Chondrocyte (in vitro differentiated cells): Measurements from ENCODE around the gene RFPL3. TPM values are rescaled to one million over a fixed set of nuclear protein-coding genes. Genes with fewer than 3 reads are reported as not detected.

Source experiments
- DNase-seq: peaks from one replicate; pipeline ENCODE4 v3.0.0; 2021; ENCODE audit warnings: mixed read lengths, low spot score
- H3K27ac Mint-ChIP-seq: one replicate; pipeline ENCODE4 v1.8.0; 2021; ENCODE audit warnings: mild to moderate bottlenecking, moderate library complexity, mixed read lengths; ENCODE audit not compliant: unreplicated experiment
- H3K27me3 Mint-ChIP-seq: 2 replicates; pipeline ENCODE4 v1.8.0; 2021; ENCODE audit warnings: low read depth, mixed read lengths
- H3K36me3 Mint-ChIP-seq: 2 replicates; pipeline ENCODE4 v1.8.0; 2021; ENCODE audit warnings: low read depth, mixed read lengths
- H3K4me1 Mint-ChIP-seq: 2 replicates; pipeline ENCODE4 v1.8.0; 2021; ENCODE audit warnings: low read depth, mild to moderate bottlenecking, mixed read lengths
- H3K4me3 Mint-ChIP-seq: one replicate; pipeline ENCODE4 v1.8.0; 2021; ENCODE audit warnings: mild to moderate bottlenecking, moderate library complexity, mixed read lengths; ENCODE audit not compliant: unreplicated experiment
- H3K9me3 Mint-ChIP-seq: 2 replicates; pipeline ENCODE4 v1.8.0; 2021; ENCODE audit warnings: low read depth, mixed read lengths
- CTCF ChIP-seq: fragments of 200-600 bp; sonication (generic); IDR thresholded peaks from 2 replicates; pipeline ENCODE4 v1.5.0; 2021; ENCODE audit warnings: antibody characterized with exemption, mild to moderate bottlenecking, moderate library complexity
- total RNA-seq: library from RNA; stranded (reverse); gene quantifications from 3 replicates; pipeline ENCODE4 v1.2.1, GENCODE V29; 2021

The RFPL3 gene
- total RNA-seq, 1 donor from 2014 or later, result not detected

DNA sequence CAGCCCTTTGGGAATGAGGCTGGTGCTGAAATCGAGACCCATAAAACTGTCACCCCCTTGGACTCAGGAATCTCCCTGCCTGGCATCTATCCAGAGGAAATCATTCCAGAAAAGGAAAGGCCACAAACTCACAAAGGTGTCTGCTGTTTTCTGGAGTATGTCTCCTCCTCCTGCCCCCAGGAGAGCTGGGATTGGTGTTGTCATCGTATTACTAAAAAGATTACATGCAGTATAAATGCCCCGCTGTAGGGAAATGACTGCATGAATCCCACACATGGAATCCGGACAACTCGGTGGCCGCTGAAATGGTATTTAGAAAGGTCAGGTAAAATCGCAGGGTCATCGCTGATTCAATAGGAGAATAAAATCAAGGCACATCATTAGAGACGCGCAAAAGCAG is 18.9 kb upstream of the RFPL3 start:
- peaks cover 41% of the 10 kb centered on the region for H3K27me3 Mint-ChIP-seq
- DNase-seq, result no peak
- no peaks in the 10 kb centered on the region for H3K4me1 Mint-ChIP-seq

DNA sequence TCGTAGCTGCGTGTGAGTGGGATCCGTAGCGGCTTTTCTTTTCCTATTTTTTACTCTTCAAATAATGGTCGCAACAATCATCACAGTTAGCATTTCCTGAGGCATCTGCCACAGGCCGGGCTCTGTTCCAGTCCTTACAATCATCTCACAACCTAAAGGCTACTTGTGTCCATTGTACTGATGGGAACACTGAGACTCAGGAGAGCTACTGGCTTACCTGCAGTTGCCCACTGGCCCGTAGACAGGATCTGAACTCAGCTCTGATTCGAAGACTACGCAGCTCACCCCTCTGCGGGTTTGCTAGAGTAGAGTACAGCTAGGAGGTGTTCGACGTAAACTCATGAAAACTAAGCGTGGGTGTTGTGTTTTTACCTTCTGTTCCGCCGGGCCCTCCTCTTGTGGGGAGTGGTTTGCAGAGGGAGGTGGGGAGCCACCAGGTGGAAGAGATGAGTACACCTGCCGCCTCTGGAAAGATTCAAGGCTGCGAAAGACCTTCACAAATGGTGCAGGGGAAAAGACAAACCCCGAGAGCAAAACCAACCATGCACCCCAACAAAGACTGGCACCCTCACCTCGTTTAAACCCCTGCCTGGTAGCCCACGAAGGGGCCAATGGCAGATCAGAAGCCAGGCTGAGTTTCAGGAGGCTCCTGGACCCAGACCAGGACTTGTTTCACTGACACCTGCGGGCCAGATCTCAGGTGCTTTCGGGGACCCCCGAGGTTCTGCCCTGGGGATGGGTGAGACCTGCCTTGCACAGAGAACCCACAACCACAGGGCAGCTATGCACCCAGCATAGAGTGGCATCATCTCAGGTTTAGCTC is 18.3 kb upstream of the RFPL3 start:
- TF ChIP-seq CTCF, result no peak
- no peak for DNase-seq
- H3K4me3 Mint-ChIP-seq, result no peak overlapping the region
- H3K27ac Mint-ChIP-seq, result no peak overlapping the region
- H3K4me1 Mint-ChIP-seq, result no peaks in the 10 kb centered on the region
- H3K36me3 Mint-ChIP-seq, result no peaks in the 10 kb centered on the region
- peaks cover 43% of the 10 kb centered on the region for H3K27me3 Mint-ChIP-seq
- no peaks in the 10 kb centered on the region for H3K9me3 Mint-ChIP-seq

More for the DNA sequence above, 18.9 kb upstream of the RFPL3 start:
- no peak for TF ChIP-seq CTCF
- Mint-ChIP-seq H3K27ac (no peak overlapping the region), H3K4me3 (no peak overlapping the region), H3K9me3 (no peaks in the 10 kb centered on the region), H3K36me3 (no peaks in the 10 kb centered on the region)

DNA sequence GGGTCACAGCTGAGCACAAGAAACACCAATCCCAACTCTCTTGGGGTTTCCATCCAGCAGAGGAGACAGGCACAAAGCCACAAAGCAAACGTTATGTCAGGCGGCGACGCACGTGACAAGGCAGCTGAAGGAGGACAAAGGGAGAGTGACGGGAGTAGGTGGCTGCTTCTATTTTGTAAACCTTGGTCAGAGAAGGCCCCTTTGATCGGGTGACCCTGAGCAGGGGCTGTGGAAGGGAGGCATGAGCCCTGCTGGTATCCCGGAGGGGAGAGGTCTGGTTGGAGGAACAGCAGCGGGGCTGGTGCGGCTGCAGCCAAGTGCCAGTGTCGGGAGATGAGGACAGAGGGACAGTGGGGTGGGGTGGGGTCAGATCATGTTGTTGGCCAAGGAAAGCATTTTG is 17.3 kb upstream of the RFPL3 start:
- Mint-ChIP-seq H3K36me3 (no peaks in the 10 kb centered on the region), H3K27ac (no peak overlapping the region), H3K4me1 (no peaks in the 10 kb centered on the region), H3K4me3 (no peak overlapping the region), H3K27me3 (peaks cover 40% of the 10 kb centered on the region), H3K9me3 (no peaks in the 10 kb centered on the region)
- no peak for DNase-seq
- TF ChIP-seq CTCF, result no peak

GRCh38 chr22:32341122-32341740 is 16.4 kb upstream of the RFPL3 start:
- Mint-ChIP-seq H3K4me3 (no peak overlapping the region), H3K27ac (no peak overlapping the region), H3K9me3 (peaks cover 1% of the 10 kb centered on the region), H3K27me3 (peaks cover 45% of the 10 kb centered on the region), H3K36me3 (no peaks in the 10 kb centered on the region), H3K4me1 (no peaks in the 10 kb centered on the region)
- DNase-seq, result no peak
- no peak for TF ChIP-seq CTCF

- H3K9me3 Mint-ChIP-seq, result peaks cover 2% of the 10 kb centered on the region
- peaks cover 2% of the 10 kb centered on the region for H3K36me3 Mint-ChIP-seq
- no peaks in the 10 kb centered on the region for H3K4me1 Mint-ChIP-seq
- DNase-seq, result no peak
- peaks cover 44% of the 10 kb centered on the region for H3K27me3 Mint-ChIP-seq
- H3K4me3 Mint-ChIP-seq, result no peak overlapping the region
- TF ChIP-seq CTCF, result no peak
- H3K27ac Mint-ChIP-seq, result no peak overlapping the region
Measured at GRCh38 chr22:32342977-32343376, 14.7 kb upstream of the RFPL3 start.
